Panc1 (cell line): ENCODE data around the gene RTL5. TPM values are rescaled to one million over a fixed set of nuclear protein-coding genes. Genes with fewer than 3 reads are reported as not detected.

Experiments used
- ATAC-seq: fragments of 200-7000 bp; cut with Tn5 transposase; 2 replicates; pipeline ENCODE4 v1.9.1; 2020; ENCODE audit warnings: mild to moderate bottlenecking, moderate library complexity
- BruUV-seq: library from RNA; stranded (reverse); fragments of 400-500 nt; replicated peaks from 2 replicates; lab custom pipeline; 2021; lab: Mats Ljungman, UMichigan
- CTCF ChIA-PET: fragments of 300-600 bp; sonication (Branson Sonifier 250); formaldehyde crosslinking; loops from one replicate; lab custom pipeline; 2022; ENCODE audit warnings: antibody characterized with exemption; lab: Charles Lee
- POLR2A ChIA-PET: fragments of 300-600 bp; sonication (Branson Sonifier 250); formaldehyde crosslinking; loops from one replicate; lab custom pipeline; 2022; ENCODE audit warnings: antibody characterized with exemption; lab: Charles Lee
- DNase-seq: peaks from one replicate; pipeline ENCODE4 v3.0.0-alpha.2; 2010; ENCODE audit warnings: low read depth, low spot score
- H3K27ac ChIP-seq: 2 replicates; pipeline ENCODE4 v1.5.1; 2011; ENCODE audit warnings: mild to moderate bottlenecking, low read length, inconsistent platforms
- H3K27me3 ChIP-seq: fragments of 200-500 bp; sonication (Bioruptor generic); 2 replicates; pipeline ENCODE4 v1.6.0; 2014; ENCODE audit warnings: low read length, inconsistent platforms; ENCODE audit not compliant: control insufficient read depth, insufficient read depth
- H3K36me3 ChIP-seq: fragments of 200-500 bp; sonication (Bioruptor generic); 2 replicates; pipeline ENCODE4 v1.5.1; 2014; ENCODE audit warnings: inconsistent platforms, mild to moderate bottlenecking, low read length, moderate library complexity; ENCODE audit not compliant: control insufficient read depth, insufficient read depth
- H3K4me1 ChIP-seq: 2 replicates; pipeline ENCODE4 v1.5.1; 2011; ENCODE audit warnings: inconsistent platforms, mild to moderate bottlenecking, low read length, moderate library complexity; ENCODE audit not compliant: control insufficient read depth, insufficient read depth
- H3K4me3 ChIP-seq, 2 experiments: 2 replicates each; pipeline ENCODE4 v1.5.1; 2011 to 2012; ENCODE audit warnings: low read depth in 2 of 2, low read length in 2 of 2, mild to moderate bottlenecking in 2 of 2, inconsistent platforms in 1 of 2, moderate library complexity in 1 of 2
- H3K9me3 ChIP-seq: fragments of 200-500 bp; sonication (Bioruptor generic); 2 replicates; pipeline ENCODE4 v1.5.1; 2014; ENCODE audit warnings: low read depth, mild to moderate bottlenecking, inconsistent platforms, low read length, moderate library complexity; ENCODE audit not compliant: control insufficient read depth, insufficient read depth
- CTCF ChIP-seq: fragments of 450-650 bp; IDR thresholded peaks from 2 replicates; pipeline ENCODE4 v1.5.1; 2017; ENCODE audit warnings: mild to moderate bottlenecking
- POLR2AphosphoS5 ChIP-seq: IDR thresholded peaks from 2 replicates; pipeline ENCODE4 v1.6.1; 2012; ENCODE audit warnings: mild to moderate bottlenecking, low read depth, low read length, moderate library complexity
- REST ChIP-seq, 2 experiments: IDR thresholded peaks; 2 replicates each; pipeline ENCODE4 v1.6.1; 2011 to 2012; ENCODE audit warnings: low read depth in 2 of 2, control low read depth in 1 of 2, low read length in 1 of 2, mild to moderate bottlenecking in 1 of 2, moderate library complexity in 1 of 2; ENCODE audit not compliant: insufficient read depth in 1 of 2
- SIN3A ChIP-seq: IDR thresholded peaks from 2 replicates; pipeline ENCODE4 v1.6.1; 2012; ENCODE audit warnings: low read depth, mild to moderate bottlenecking, low read length, moderate library complexity, borderline replicate concordance; ENCODE audit not compliant: insufficient read depth
- TCF7L2 ChIP-seq: IDR thresholded peaks from 2 replicates; pipeline ENCODE4 v1.6.1; 2011; ENCODE audit warnings: mild to moderate bottlenecking, low read depth, low read length, inconsistent platforms
- in situ Hi-C: cut with HindIII; loops from 2 replicates; pipeline ENCODE4 v1.10.0; 2016; ENCODE audit warnings: low sequenced_read_pairs, low pct_unique_long_range_greater_than_20kb
- intact Hi-C: fragments of 100-400 bp; cut with micrococcal nuclease; formaldehyde crosslinking; loops from one replicate; pipeline ENCODE4 v1.10.0; 2022; ENCODE audit not compliant: unreplicated experiment
- total RNA-seq: library from RNA; stranded (reverse); gene quantifications from one replicate; pipeline ENCODE4 v1.2.1, GENCODE V29; 2021; ENCODE audit not compliant: unreplicated experiment

RTL5 gene
- total RNA-seq, 1 experiment from 2014 or later = 11.0 TPM

- no peak for ATAC-seq
- no peak overlapping the region for H3K4me3 ChIP-seq
- intact Hi-C loops = no loop called here
Observed at GRCh38 chrX:72123471-72124185, 8.1 kb downstream of the RTL5 start.

GRCh38 chrX:72122621-72123337, 8.9 kb downstream of the RTL5 start:
- H3K9me3 ChIP-seq = no peaks in the 10 kb centered on the region
- CTCF ChIA-PET = interaction anchor here (0.6 kb wide), 1 partner anchor 25 kb away, joined by 3 read pairs; no protein-coding TSS in a partner anchor
- H3K4me3 ChIP-seq = no peak overlapping the region
- intact Hi-C loops (no loop called here), in situ Hi-C loops (no loop called here)
- H3K4me1 ChIP-seq = no peaks in the 10 kb centered on the region
- ATAC-seq (no peak), DNase-seq (no peak)
- H3K36me3 ChIP-seq = no peaks in the 10 kb centered on the region
- no peak for TF ChIP-seq CTCF
- TF ChIP-seq TCF7L2 = no peak
- TF ChIP-seq POLR2AphosphoS5 = no peak
- TF ChIP-seq REST (IDR thresholded peaks at IDR 0.05; ENCODE audit: insufficient read depth in 1 of 2, low read depth in 2 of 2, low read length in 1 of 2) = no peak
- no peak for TF ChIP-seq SIN3A
- no TSS peak for BruUV-seq
- H3K27me3 ChIP-seq = no peaks in the 10 kb centered on the region
- H3K27ac ChIP-seq = no peak overlapping the region
- POLR2A ChIA-PET = no interaction called here

More at GRCh38 chrX:72123471-72124185, 8.1 kb downstream of the RTL5 start:
- Histone ChIP-seq H3K27me3 (no peaks in the 10 kb centered on the region), H3K36me3 (no peaks in the 10 kb centered on the region), H3K4me1 (no peaks in the 10 kb centered on the region), H3K27ac (no peak overlapping the region), H3K9me3 (no peaks in the 10 kb centered on the region)
- no peak for DNase-seq
- in situ Hi-C loops = no loop called here
- TF ChIP-seq SIN3A (no peak), TCF7L2 (no peak), POLR2AphosphoS5 (no peak)
- ChIA-PET CTCF (no interaction called here), POLR2A (no interaction called here)
- BruUV-seq = no TSS peak
